Cerebellar cortex (tissue), 1 donor: Measurements from ENCODE around the gene CLMP.

Experiments
- DNase-seq: peaks from one replicate; pipeline ENCODE4 v3.0.0-alpha.2; 2015; ENCODE audit warnings: low spot score

CLMP gene

DNA sequence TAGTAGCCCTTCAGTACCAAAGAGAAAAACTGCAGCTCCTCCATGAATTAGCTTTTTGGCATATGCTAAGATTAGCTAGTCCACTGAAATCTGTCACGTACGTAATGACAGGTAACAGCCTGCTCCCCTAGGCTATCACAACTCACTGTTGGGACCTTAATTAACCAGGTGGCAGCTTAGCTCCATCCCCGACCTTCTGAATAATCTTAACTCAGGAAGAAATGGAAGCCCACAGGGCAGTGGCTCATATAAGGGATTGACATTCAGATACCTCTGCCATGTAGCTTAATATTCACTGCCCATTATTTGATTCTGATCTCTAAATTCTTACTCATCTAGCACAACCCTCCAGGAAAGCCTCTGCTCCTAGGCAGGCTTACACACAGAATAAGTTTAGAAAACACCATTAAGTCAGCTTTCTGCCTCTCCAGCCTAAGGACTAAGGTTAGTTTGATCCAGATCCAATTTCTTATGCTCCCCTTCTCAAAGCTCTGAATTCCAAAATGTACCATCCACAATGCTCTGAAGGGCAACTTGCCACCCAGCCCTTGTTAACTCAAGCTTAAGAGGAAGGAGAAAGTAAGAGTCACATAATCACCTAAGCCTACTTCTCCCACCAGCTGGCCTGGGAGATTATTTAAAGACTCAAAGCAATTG, 138.1 kb downstream of the CLMP start:
- DNase-seq: peak; percentile 55

DNA sequence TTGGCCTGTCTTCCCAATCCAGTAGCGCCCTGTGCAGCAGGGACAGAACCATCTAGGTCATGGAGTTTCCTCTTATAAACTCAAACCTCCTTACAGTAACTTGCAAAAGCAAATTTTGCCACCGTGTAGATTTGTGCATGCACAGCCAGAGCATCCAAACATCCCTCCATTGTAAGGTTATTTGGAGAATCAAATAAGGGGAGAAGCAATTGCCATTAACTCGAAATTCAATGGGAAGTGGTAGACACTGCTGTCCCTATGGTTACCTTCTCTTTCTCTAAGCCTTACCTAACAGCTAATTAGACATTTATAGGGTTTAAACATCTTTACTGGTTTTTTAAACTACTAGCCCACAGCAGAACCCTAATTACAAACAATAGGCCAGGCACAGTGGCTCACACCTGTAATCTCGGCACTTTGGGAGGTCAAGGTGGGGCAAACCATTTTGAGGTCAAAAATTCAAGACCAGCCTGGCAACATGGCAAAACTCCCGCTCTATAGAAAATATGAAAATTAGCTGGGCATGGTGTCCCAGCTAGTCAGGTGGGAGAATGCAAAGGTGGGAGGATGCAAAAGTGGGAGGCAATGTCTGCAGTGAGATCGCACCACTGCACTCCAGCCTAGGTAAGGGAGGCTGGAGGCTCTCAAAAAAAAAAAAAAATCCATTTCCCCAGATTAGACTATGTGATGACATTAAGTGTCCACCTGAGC, 139.7 kb downstream of the CLMP start:
- peak; percentile 73 for DNase-seq

DNA sequence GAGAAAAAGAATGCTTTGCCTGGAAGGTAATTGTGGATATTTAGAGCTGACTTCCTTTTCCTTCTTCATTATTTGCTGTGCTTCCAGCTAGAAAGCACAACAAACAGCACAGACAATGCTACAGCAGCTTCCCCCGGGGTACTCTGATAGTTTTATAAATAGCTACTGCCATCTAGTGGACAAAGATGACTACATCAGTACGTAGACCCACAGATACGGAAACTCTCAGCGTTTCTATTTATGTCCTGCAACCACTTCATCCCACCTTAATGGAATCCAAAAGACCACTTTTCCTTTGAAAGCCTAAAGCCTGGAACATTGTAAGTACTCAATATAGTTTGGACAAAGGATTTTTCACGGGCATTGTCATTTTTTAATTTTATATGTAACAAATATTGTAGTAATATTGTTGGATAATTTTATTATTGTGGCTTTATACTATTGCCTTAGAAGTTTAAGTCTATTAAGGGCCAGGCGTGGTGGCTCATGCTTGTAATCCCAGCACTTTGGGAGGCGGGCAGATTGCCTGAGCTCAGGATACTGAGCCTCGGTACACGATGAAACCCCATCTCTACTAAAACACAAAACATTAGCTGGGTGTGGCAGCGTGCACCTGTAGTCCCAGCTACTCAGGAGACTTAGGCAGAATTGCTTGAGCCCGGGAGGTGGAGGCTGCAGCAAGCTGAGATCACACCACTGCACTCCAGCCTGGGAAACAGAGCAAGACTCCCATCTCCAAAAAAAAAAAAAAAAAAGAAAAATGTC, 140.6 kb downstream of the CLMP start:
- peak; percentile 94 for DNase-seq

DNA sequence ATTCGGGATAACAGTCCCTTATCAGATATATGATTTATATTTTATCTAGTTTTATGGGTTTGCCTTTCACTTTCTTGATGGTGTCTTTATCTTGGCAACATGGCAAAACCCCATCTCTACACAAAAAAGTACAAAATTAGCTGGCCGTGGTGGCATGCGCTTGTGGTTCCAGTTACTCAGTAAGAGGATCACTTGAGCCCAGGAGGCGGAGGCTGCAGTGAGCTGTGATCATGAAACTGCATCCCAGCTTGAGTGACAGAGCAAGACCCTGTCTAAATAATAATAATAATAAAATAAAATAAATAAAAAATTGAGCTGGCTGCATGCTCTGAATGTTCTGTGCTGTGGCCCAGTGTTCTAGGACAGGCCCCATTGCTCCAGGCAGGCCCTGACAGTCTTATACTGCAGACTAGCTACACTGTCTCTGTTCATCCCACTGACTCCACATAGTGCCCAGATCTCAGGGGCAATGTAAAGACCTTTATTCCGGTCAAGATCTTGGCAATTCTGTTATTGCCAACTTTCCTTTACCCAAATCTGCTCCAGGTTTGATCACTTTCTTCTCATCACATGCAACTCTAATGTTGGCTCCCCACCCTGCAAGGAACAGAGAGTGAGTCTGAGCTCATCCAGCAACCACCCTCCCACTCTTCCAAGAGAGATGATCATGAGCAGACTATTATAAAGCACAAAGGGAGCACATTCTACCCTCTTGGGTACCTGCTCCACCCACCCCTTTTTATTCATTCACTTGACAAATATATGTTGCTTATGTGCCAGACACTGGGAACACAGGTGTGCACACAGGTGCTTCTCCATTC, 141.9 kb downstream of the CLMP start:
- DNase-seq: no peak

DNA sequence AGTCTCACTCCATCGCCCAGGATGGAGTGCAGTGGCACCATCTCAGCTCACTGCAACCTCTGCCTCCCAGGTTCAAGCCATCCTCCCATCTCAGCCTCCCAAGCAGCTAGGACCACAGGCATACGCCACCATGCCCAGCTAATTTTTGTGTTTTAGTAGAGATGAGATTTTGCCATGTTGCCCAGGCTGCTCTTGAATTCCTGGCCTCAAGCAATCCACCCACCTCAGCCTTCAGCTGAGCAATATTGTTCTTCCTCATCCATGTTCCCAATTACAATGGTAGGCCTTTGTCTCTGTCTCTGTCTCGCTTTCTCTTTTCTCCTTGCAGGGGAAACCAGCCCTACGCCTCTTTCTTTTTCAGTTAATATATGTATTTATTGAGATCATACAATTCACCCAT, 143.4 kb downstream of the CLMP start:
- no peak for DNase-seq

DNA sequence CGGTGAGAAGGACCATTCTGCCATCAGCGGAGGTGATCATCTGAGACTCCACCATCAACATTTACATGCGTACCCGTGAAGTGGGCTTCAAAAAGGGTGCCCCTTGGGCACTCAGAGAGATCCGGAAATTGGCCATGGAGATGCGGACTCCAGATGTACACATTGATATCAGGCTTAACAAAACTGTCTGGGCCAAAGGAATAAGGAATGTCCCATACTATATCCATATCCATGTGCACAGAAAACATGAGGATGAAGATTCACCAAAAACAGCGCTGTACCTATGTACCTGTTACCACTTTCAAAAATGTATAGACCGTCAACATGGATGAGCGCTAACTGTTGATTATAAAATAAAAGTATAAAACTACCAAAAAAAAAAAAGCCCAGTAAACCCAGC, 143.9 kb downstream of the CLMP start:
- DNase-seq: no peak

DNA sequence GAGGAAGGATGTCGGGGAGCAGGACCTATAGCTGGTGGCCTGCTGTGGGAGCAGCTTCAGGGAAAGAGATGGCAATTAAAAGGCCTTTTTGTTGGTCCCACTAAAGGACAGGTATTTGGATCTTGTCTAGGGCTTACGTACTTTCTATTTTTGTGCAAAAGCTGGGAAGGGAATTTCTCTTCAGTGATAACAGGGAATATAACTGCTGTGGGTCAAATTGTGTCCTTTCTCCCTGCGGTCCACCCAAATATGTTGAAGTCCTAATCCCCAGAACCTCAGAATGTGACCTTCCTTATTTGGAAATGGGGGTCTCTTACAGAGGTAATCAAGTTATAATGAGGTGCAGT, 147.1 kb downstream of the CLMP start:
- no peak for DNase-seq

DNA sequence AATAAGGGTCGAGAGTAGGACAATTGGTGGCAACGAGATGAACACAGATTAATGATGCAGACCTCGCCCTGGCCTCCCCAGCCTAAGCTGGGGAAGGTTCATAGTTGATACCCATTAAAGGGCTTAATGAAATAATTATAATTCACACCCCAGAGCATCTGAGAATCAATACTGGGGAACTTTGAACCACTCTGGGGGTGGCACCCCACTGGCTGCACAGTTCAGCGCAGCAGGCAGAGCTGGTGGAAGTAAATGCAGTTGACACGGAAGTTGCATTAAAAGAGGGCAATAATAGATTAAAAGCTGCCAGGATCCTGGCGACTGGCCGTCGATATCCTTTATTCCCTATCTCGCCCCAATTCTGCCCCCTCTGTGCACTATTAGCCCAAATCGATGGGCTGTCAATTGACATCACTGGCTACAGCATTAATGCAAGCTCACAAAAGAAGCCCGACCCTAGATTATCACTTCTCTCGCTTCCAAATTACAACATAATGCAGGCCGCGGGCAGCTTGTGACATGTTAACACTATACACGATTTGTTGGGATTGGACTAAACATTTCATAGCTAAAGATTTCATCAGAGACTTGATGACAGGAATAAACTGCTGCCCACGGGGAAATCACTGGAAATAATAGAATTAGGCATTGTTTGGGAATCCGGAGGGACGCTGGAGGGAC, 147.6 kb downstream of the CLMP start:
- DNase-seq: no peak

DNA sequence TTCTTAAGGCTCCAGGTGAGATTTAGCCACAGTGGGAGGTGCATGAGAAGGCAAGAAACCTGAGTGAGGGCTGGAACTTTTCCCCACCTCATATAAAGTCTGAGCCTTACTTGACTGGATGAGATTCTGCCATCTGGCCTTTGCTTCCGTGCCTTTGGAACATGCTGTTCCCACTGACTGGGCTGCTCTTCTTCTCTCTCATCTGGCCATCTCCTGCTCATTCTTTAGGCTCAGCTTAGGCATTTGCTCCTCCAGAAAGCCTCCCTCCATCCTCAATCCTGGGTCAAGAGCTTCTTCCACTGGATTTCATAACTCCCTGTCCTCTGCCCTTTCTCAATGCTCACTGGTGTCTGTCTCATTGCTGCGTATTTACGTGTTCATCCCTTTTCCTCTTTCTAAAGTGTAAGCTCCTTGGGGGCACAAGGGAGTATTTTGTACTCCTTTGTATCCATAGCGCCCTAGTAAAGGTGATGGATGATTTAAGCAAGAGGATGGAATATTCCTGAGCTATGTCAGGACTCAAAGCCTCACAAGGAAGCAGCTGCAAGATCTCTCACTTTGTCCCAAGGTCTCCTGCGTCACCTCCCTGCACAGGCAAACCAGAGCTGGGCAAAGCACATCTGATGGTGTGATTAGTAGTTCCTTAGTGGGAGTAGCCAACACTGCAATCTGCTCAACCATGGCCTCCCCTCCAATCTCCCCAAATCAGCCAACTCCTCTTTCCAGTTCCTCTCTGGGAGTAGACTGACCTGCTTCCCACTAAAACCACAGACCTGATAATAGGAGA, 148.4 kb downstream of the CLMP start:
- DNase-seq: peak; percentile 55

DNA sequence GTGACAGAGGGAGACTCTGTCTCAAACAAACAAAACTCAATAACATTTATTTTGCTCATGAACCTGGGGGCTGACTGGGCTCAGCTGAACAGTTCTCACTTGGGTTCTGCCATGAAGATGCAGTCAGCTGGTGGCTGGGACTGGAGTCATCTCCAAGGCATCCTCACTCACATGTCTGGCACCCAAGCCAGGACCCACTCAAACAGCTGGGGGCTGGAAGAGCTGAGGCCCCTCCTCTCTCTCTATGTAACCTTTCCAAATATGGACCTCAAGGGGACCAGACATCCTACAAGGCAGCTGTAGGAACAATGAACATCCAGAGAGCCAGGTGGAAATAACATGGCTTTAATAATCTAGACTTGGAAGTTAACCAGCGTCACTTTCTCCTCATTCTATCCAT, 149.9 kb downstream of the CLMP start:
- DNase-seq: no peak

DNA sequence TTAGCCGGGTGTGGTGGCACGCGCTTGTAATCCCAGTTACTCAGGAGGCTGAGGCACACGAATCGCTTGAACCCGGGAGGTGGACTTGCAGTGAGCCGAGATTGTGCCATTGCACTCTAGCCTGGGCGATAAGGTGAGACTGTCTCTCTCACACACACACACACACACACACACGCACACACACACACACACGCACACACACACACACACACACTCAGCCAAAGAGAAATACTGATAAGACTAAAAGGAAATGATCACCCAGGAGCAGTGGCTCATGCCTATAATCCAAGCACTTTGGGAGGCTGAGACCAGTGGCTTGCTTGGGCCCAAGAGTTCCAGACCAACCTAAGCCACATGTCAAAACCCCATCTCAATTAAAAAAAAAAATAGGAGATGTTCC, 153.9 kb downstream of the CLMP start:
- DNase-seq: no peak

DNA sequence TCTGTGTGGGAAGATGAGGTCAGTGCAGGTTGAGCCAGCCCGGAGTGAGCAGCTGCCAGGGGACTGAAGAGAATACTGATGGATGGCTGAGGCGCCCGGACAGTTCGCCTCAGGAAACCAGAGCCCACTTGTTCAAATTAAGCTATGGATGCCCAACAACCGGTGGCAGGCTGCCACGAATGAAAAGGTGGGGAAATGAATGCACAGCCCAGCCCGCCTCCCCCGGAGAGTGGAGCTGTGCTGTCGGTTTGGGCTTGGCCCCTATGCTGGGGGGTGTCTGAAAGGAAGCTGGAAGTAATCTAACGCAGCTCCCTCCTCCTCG, 155.0 kb downstream of the CLMP start:
- no peak for DNase-seq

DNA sequence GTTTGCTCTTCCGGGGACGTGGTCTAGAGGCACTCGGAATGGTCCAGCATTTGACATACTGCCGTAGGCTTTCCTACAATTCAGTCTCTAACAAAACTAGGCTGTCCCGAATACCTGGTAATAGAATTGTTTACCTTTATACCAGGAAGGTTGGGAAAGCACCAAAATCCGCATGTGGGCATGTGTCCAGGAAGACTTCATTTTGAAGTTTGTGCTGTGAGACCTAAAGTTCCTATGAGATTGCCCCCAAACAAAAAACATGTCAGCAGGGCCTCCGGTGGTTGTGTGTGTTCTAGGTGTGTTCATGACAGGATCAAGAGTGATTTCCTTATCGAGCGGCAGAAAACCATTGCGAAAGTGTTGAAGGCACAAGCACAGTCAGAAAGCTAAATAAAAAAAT, 159.2 kb downstream of the CLMP start:
- DNase-seq: no peak

DNA sequence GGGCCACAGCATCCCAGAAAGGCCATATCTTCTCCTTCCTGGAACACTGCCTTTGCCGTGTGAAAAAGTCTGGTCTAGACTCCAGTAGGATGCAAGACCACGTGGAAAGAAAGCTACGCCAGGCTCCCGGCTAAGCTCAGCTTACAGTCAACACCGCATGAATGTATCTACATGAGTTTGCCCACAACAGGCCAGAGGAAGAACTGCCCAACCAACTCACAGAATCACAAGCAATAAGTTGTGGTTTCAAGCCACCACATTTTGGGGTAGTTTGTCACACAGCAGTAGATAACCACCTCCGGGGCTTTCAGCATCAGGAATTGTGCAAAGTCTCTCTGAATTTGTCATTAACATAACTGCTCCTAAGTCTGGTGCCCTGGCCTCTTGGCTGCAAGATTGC, 160.5 kb downstream of the CLMP start:
- DNase-seq: no peak

DNA sequence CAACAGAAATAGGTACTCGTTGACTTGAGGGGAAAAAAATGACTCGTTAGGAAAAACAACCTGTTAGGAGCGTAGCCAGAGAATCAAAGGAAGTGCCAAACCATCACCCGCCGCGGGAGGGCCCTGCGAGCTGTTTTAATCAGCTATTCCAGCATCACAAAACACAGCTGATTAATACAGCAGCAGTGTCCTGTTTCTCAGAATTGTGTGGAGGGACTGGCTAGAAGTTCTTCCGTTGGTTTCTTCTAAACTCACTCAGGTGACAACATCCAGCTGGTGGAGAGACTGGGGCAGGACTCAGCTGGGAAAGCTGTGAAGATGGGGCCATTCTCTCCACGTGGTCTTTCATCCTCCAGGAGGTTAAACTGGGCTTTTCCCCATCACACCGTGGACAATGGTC, 161.2 kb downstream of the CLMP start:
- no peak for DNase-seq

DNA sequence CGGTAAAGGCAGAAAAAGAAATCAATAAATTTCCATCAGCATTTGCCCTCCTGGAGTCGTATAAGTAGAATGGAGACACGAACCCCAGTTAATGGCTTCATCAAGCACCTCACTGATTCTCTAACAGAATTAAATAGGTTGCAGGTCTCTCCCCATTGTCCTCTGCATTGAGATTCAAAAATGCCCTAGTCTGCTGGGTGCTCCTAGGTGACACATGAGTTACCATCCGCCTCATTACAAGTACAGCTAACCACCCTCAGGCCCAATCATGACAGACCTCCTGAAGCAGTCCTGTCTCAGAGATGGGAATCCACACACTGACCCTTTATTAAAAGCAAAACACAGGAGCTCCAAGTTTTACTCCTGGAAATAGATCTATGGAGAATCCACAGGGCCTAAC, 164.5 kb downstream of the CLMP start:
- DNase-seq: no peak

DNA sequence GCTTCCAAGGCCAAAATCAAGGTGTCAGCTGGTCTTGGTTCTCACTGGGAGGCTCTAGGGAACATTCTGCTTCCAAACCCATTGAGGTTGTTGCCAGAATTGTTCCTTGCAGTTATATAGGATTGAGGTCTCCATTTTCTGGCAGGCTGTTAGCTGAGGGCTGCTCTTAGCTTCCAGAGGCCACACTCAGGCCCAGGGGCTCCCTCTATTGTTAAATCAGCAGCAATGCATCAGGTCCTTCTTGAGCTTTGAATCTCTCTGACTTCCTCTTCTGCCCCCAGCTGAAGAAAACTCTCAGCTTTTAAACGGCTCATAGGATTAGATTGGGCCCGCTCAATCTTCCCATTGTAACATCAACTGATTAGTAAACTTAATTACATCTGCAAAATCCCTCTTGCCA, 174.1 kb downstream of the CLMP start:
- DNase-seq: peak; percentile 48
